Erythroblast (primary cell): ENCODE data around the gene RASA2.

Experiments
- GATA1 ChIP-seq: IDR thresholded peaks from 2 replicates; pipeline ENCODE4 v1.6.1; 2011; ENCODE audit warnings: low read depth, mild to moderate bottlenecking, control low read depth, low read length, moderate library complexity
- POLR2A ChIP-seq: IDR thresholded peaks from 2 replicates; pipeline ENCODE4 v1.6.1; 2011; ENCODE audit warnings: mild to moderate bottlenecking, low read length

DNA sequence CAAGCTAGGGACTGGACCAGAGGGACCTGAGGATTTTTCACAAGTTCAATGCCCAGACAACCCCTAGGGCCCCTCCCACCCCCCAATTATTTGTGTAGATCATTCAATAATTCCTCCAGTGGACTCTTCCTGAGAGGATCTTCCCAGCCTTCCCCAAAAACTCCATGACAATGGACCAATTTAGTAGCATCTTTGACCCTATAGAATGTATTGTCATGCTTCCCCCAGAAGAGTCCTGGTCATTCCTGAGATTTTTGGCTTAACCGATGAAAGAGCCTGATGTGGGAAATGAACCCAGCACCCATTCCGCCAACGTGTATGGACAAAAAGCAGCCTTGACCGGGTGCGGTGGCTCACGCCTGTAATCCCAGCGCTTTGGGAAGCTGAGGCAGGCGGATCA is 132.1 kb downstream of the RASA2 start:
- TF ChIP-seq POLR2A (no peak), GATA1 (no peak)
